Measurements from ENCODE around the gene PLB1.

DNA sequence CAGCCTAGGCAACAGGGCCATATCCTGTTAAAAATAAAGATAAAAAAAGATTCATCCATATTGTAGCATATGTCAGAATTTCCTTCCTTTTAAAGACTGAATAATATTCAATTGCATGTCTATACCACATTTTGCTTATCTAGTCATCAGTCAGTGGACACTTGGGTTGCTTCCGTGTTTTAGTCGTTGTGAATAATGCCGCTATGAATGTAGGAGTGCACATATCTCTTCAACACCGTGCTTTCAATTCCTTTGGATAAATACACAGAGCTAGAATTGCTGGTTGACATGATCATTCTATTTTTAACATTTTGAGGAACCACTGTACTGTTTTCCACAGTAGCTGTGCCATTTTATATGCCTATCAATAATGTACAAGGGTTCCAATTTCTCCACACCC lies 14.0 kb upstream of the PLB1 start:
- TF ChIP-seq, protein P1, sequence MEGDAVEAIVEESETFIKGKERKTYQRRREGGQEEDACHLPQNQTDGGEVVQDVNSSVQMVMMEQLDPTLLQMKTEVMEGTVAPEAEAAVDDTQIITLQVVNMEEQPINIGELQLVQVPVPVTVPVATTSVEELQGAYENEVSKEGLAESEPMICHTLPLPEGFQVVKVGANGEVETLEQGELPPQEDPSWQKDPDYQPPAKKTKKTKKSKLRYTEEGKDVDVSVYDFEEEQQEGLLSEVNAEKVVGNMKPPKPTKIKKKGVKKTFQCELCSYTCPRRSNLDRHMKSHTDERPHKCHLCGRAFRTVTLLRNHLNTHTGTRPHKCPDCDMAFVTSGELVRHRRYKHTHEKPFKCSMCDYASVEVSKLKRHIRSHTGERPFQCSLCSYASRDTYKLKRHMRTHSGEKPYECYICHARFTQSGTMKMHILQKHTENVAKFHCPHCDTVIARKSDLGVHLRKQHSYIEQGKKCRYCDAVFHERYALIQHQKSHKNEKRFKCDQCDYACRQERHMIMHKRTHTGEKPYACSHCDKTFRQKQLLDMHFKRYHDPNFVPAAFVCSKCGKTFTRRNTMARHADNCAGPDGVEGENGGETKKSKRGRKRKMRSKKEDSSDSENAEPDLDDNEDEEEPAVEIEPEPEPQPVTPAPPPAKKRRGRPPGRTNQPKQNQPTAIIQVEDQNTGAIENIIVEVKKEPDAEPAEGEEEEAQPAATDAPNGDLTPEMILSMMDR (IDR thresholded peaks at IDR 0.05) = no peak
- TF ChIP-seq POLR2A (IDR thresholded peaks at IDR 0.05) = no peak
- TF ChIP-seq EP300 (IDR thresholded peaks at IDR 0.05) = no peak
- TF ChIP-seq POLR2AphosphoS5 (IDR thresholded peaks at IDR 0.05) = no peak

Data from stomach (tissue), 4 donors.